Kidney (tissue), 14 donors: ENCODE data around the gene GALNT14. TPM values are rescaled to one million over a fixed set of nuclear protein-coding genes. Genes with fewer than 3 reads are reported as not detected.

ENCODE experiments used
- DNase-seq, 5 donors: peaks; one replicate each; pipeline ENCODE4 v3.0.0-alpha.2; 2013 to 2020
- FAIRE-seq: peaks from 2 replicates; lab custom pipeline; 2012; peaks lifted over from hg19 to GRCh38; lab: Jason Lieb, UNC
- H3K27ac ChIP-seq, 2 donors: one replicate each; pipeline ENCODE4 v1.7.0; 2013; ENCODE audit warnings: low read depth in 2 of 2, low read length in 2 of 2, inconsistent platforms in 1 of 2
- H3K27me3 ChIP-seq: one replicate; pipeline ENCODE4 v1.7.1; 2013; ENCODE audit warnings: low read length, inconsistent platforms; ENCODE audit not compliant: control insufficient read depth, insufficient read depth
- H3K36me3 ChIP-seq, 3 donors: one replicate each; pipeline versions ENCODE4 v1.7.0 to v1.7.1; 2013; ENCODE audit warnings: low read length in 3 of 3, control low read depth in 1 of 3, inconsistent platforms in 1 of 3; ENCODE audit not compliant: insufficient read depth in 3 of 3, control insufficient read depth in 2 of 3
- H3K4me1 ChIP-seq, 3 donors: one replicate each; pipeline versions ENCODE4 v1.7.0 to v1.7.1; 2013; ENCODE audit warnings: low read length in 3 of 3, inconsistent platforms in 1 of 3, low read depth in 1 of 3; ENCODE audit not compliant: control insufficient read depth in 2 of 3, insufficient read depth in 2 of 3
- H3K4me3 ChIP-seq, 3 donors: one replicate each; pipeline versions ENCODE4 v1.7.0 to v1.8.1; 2013; ENCODE audit warnings: low read length in 3 of 3, control low read depth in 1 of 3, inconsistent platforms in 1 of 3
- H3K9ac ChIP-seq, 3 donors: one replicate each; pipeline versions ENCODE4 v1.7.0 to v1.7.1; 2013; ENCODE audit warnings: low read length in 3 of 3, control low read depth in 1 of 3, inconsistent platforms in 1 of 3
- H3K9me3 ChIP-seq, 3 donors: one replicate each; pipeline versions ENCODE4 v1.7.0 to v1.7.1; 2013; ENCODE audit warnings: low read length in 3 of 3, control low read depth in 1 of 3, inconsistent platforms in 1 of 3; ENCODE audit not compliant: control insufficient read depth in 2 of 3, insufficient read depth in 1 of 3
- CTCF ChIP-seq: IDR thresholded peaks from 3 replicates; pipeline ENCODE4 v1.5.1; 2012; ENCODE audit warnings: mild to moderate bottlenecking, moderate library complexity, borderline replicate concordance; ENCODE audit not compliant: insufficient read depth; ENCODE audit errors: extremely low read depth
- intact Hi-C: fragments of 100-400 bp; cut with DNase I; formaldehyde crosslinking; loops from one replicate; pipeline ENCODE4 v1.11.1; 2022
- polyA plus RNA-seq: library from polyadenylated mRNA; stranded (reverse); fragments of 350-450 nt; fragmentation: Illumina TruSeq; extraction: RNeasy Lipid Tissue Mini Kit (QIAGEN cat#74804); gene quantifications from one replicate; pipeline ENCODE4 v1.2.3, GENCODE V29; 2014; ENCODE audit warnings: low read depth, low replicate concordance; ENCODE audit not compliant: insufficient read depth
- total RNA-seq: library from RNA; stranded (reverse); fragmentation: NEBNext Ultra II Directional; extraction: Animal tissue kit (Norgen Biotek cat#: 25700); gene quantifications from one replicate; pipeline ENCODE4 v1.2.1, GENCODE V29; 2021
- donor health status: control.
- donor health status: control.
- donor health status: control.
- donor health status: control.
- donor health status: control.
- donor health status: DM: yes; HTN: yes; CAD: no.
- donor health status: Normal renal cell carcinoma (clear cell type).

The GALNT14 gene
- total and polyA plus RNA-seq, 2 donors from 2014 or later = 84.6 to 90.3 TPM

GRCh38 chr2:30955516-30956132 lies 182.6 kb downstream of the GALNT14 start:
- peaks cover 0 to 23% (median 8%) of the 10 kb centered on the region in 3 donors for H3K4me1 ChIP-seq
- intact Hi-C loops = no loop called here
- no peak for DNase-seq
- TF ChIP-seq CTCF = no peak
- no peaks in the 10 kb centered on the region for H3K9me3 ChIP-seq
- no peak overlapping the region for H3K9ac ChIP-seq
- no peak for FAIRE-seq
- H3K4me3 ChIP-seq = no peak overlapping the region
- no peak overlapping the region for H3K27ac ChIP-seq
- H3K36me3 ChIP-seq = peaks cover 0 to 6% (median 0%) of the 10 kb centered on the region in 3 donors
- H3K27me3 ChIP-seq = no peaks in the 10 kb centered on the region

- no peak for TF ChIP-seq CTCF
These were observed 187.9 kb downstream of the GALNT14 start for GRCh38 chr2:30950339-30950738.

GRCh38 chr2:30949435-30949834 lies 188.8 kb downstream of the GALNT14 start:
- peaks cover 0 to 17% (median 0%) of the 10 kb centered on the region in 3 donors for H3K36me3 ChIP-seq
- no peak for TF ChIP-seq CTCF
- no peaks in the 10 kb centered on the region for H3K9me3 ChIP-seq
- peaks cover 0 to 18% (median 4%) of the 10 kb centered on the region in 3 donors for H3K4me1 ChIP-seq
- intact Hi-C loops = no loop called here
- DNase-seq = no peak
- no peak overlapping the region for H3K9ac ChIP-seq
- no peaks in the 10 kb centered on the region for H3K27me3 ChIP-seq
- H3K4me3 ChIP-seq = no peak overlapping the region
- no peak for FAIRE-seq
- H3K27ac ChIP-seq = peak overlapping the region in 1 of 2 donors; percentile 38

More at GRCh38 chr2:30950339-30950738, 187.9 kb downstream of the GALNT14 start:
- intact Hi-C loops = no loop called here
- Histone ChIP-seq H3K4me1 (peaks cover 0 to 18% (median 4%) of the 10 kb centered on the region in 3 donors), H3K9ac (no peak overlapping the region), H3K27me3 (no peaks in the 10 kb centered on the region), H3K27ac (no peak overlapping the region), H3K9me3 (no peaks in the 10 kb centered on the region), H3K4me3 (no peak overlapping the region), H3K36me3 (peaks cover 0 to 12% (median 0%) of the 10 kb centered on the region in 3 donors)
- DNase-seq = no peak
- no peak for FAIRE-seq
